Regular cardiac myocyte (primary cell): ENCODE data around the gene PPRC1. TPM values are rescaled to one million over a fixed set of nuclear protein-coding genes. Genes with fewer than 3 reads are reported as not detected.

ENCODE experiments used
- total RNA-seq: library from RNA; depleted of rRNA; stranded (reverse); fragments of >200 nt; gene quantifications from 2 replicates; pipeline ENCODE4 v1.2.3, GENCODE V29; 2014

Gene PPRC1
- total RNA-seq = 5.9 and 13.4 TPM in 2 replicates

GRCh38 chr10:102132563-102133372, at the start of gene PPRC1:
Gene PPRC1 (plus strand): TSS chr10:102133040. CDS start chr10:102133069, 29 bp downstream.

DNA sequence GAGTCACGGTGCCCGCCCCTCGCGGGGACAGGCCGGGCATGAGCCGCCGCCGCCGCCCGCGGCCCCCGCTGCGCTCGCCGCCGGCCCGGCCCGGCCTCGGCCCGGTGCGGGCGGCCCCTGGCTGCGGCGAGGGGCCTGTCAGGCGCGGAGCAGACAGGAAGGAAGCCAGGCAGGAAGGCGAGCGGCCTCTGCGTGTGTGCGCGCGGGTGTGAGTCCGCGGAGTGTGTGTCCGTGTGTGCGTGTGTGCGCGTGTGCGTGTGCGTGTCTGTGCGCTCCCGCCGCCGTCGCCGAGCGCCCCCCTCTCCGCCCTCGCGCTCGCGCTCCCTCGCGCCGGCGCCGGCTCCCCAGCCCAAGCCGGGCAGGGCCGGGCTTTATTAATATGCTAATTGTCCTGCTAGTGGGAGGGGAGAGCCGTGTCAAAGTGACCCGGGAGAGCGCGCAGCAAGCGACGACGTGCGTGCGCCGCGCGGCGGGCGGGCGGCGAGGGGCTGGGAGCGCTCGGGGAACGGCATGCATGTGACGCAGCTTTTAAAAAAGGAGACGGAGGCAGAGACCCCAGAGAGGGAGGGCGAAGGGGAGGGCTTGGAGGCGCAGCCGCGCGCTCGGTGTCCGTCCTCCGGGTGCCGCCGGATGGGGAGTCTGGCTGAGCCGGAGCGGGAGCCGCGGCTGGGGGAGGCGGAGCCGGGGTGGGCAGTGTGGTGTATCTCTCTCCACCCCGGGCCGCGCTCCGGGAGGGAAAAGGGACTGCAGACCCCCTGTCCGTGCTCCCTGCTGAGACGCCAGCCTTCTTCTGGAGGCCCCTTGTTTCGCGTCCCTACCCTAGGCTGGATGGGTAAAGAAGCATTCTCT, 12.5 kb upstream of the PPRC1 start, which contains the start of gene LDB1:
TSS of gene LDB1 (minus strand) at position 227 of the 849 bp plus-strand sequence. CDS start 258 bp downstream, outside the sequence.

DNA sequence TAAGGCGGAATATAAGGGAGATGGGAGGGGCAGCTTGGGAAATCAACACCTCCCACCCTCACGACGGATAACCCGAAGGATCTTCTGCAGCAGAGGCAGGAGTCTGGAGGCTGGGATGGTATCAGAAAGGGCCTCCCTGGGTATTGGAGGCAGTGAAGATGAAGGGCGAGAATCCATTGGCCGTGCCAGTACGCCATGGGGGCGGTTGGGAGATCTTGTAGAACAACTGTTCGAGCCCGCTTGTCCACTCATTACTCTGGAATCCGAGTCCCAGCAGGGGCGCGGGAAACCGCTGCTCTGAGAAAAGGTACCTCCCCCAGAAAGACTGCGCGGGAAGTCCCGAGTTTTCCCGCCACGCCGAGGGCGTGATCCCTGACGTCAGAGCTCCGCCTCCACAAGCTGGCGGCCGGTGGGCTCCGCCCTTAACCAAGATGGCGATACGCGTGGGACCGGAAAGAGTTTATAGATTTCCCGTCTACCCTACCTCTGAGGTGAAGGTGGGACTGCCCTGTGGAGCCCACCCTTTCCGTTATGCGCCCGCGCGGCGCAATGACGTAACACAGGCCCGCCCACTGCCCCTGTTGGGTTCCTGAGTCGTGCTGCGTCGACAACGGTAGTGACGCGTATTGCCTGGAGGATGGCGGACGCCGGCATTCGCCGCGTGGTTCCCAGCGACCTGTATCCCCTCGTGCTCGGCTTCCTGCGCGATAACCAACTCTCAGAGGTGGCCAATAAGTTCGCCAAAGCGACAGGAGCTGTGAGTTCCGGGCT, 19.1 kb downstream of the PPRC1 start, which contains the start of gene NOLC1:
TSS of gene NOLC1 (plus strand) at position 616 of the 771 bp plus-strand sequence. CDS start at position 638, 22 bp downstream.

Other genes starting within 250 kb of the PPRC1 start
- gene ARMH3, start 76.9 kb upstream of the PPRC1 start, total RNA-seq = 6.2 and 13.0 TPM in 2 replicates
- 35.8 and 47.2 TPM in 2 replicates for gene HPS6, start 67.7 kb upstream of the PPRC1 start, total RNA-seq
- gene LDB1, start 12.7 kb upstream of the PPRC1 start, total RNA-seq = 26.3 and 35.0 TPM in 2 replicates
- gene NOLC1, start 19.3 kb downstream of the PPRC1 start, total RNA-seq = 22.3 and 75.9 TPM in 2 replicates
- gene ELOVL3, start 93.3 kb downstream of the PPRC1 start, total RNA-seq = 0.19 and 0.56 TPM in 2 replicates
- under 0.01 TPM in 2 replicates for gene PITX3, start 108.5 kb downstream of the PPRC1 start, total RNA-seq
- 20.9 and 30.3 TPM in 2 replicates for gene GBF1, start 112.5 kb downstream of the PPRC1 start, total RNA-seq